ENCODE data around the gene PMVK.

- no peak for TF ChIP-seq CTCF (IDR thresholded peaks at IDR 0.05; ENCODE audit: insufficient read depth, low read depth, low read length)
- TF ChIP-seq EZH2 (IDR thresholded peaks at IDR 0.05; ENCODE audit: insufficient read depth, low read length) = no peak
Observed at GRCh38 chr1:154912755-154913154, 23.8 kb downstream of the PMVK start.

Data from astrocyte (in vitro differentiated cells and primary cell).